GM21390 (cell line): ENCODE results near the gene NBPF3.
"Not testable (repeated sequence)": the region's sequence is repeated elsewhere in the genome, so short reads cannot be mapped to it uniquely, and the experiment has no call there.

Experiments
- ATAC-seq: cut with Tn5 transposase; IDR thresholded peaks from one replicate; pipeline ENCODE4 v1.9.1; 2021; ENCODE audit not compliant: unreplicated experiment

The NBPF3 gene

DNA sequence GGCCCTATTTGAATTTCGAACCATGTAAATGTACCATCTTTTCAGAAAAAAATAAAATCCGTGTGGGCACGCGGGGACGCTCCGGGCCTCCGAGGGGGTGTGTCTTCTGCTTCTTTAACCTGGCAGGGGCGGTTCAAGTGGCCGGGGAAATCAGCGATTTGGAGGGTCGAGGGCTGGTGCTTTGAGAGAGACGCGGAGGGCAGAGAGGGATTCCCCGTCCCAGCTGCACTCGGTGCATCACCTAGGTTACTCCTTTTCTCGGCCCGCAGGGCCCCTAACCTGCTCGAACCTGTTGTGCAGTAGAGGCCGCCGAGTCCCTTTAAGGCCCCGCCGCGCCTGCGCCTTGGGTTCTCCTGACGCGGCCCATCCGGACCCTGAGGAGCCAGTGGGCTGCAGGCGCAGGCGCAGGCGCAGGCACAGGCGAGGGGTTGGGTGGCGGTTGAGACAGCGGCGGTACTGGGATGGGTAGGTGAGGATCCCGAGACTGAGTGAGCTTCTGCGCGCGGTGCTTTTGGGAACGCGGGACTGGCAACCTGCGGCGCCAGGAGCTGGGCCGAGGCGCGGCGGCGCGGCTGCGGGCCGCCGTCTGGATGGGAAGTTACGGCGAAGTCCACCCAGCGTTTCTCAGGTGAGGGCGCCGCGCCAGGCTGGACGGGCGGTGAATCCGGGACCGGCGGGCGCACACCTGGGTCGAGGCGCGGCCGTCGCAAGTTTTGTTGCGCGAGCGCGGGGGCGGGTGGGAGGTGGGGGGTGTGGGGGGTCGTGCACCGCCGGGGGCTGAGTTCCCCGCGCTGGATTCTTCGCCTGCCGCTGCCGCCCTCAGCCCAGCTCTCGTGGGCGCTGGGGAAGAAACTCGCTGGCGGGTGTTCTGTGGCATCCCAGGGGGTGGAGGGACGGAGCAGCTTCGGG, at the start of gene NBPF3:
NBPF3 (plus strand) TSS at position 417 of the 909 bp plus-strand sequence. CDS start 4,950 bp downstream, outside the sequence.
- peak; percentile 88 for ATAC-seq

DNA sequence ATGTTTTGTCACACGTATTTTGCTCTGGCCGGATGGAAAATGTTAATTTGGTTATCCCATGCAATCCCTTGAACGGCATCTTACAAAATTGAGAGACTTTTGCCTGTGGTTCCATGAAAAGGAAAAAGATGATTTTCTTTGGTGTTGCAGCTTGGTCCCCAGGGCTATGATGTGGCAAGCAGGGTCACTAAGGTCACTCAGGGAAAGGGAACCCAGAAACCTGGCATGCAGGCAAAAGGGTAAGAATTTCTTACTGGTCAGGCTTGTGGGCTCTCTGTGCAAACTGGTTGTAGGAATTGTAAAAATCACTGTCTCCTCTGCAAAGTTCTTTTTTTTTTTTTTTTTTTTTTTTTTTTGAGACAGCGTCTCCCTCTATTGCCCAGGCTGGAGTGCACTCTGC, 48.4 kb upstream of the NBPF3 start:
- no peak for ATAC-seq

DNA sequence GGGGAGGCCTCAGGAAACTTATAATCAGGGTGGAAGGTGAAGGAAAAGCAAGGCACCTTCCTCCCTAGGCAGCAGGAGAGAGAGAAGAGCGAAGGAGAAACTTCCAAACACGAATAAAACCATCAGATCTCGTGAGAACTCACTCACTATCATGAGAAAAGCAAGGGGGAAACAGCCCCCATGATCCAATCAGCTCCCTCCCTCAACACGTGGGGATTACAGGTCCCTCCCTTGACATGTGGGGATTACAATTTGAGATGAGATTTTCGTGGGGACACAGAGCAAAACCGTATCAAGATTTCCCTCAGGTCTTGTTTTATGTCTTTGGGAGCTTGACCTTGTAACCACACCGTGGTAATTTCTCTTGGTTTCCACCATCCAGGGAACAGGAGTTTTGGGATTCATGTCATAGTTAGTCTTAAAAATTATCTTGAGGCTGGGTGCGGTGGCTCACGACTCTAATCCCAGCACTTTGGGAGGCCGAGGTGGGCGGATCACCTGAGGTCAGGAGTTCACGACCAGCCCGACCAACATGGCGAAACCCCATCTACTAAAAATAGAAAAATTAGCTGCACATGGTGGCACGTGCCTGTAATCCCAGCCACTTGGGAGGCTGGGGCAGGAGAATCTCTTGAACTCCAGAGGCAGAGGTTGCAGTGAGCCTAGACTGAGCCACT, 47.2 kb upstream of the NBPF3 start:
- no peak for ATAC-seq

GRCh38 chr1:21396516-21396915, 43.4 kb upstream of the NBPF3 start:
- no peak for ATAC-seq

- no peak for ATAC-seq
These were observed 42.1 kb upstream of the NBPF3 start for GRCh38 chr1:21397813-21398188.

GRCh38 chr1:21401726-21402346, 38.1 kb upstream of the NBPF3 start:
- not testable (repeated sequence) for ATAC-seq

- ATAC-seq = no peak
These were observed 33.3 kb upstream of the NBPF3 start for GRCh38 chr1:21406659-21407058.

DNA sequence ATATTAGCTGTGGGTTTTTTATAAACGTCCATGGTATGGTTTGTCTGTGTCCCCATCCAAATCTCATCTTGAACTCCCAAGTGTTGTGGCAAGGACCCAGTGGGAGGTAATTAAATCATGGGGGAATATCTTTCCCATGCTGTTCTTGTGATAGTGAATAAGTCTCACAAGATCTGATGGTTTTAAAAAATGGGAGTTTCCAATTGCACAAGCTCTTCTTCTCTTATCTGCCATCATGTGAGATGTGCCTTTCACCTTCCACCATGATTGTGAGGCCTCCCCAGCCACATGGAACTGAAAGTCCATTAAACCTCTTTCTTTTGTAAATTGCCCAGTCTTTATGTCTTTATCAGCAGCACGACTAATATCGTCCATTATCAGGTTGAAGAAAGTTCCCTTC, 30.0 kb upstream of the NBPF3 start:
- ATAC-seq = not testable (repeated sequence)

DNA sequence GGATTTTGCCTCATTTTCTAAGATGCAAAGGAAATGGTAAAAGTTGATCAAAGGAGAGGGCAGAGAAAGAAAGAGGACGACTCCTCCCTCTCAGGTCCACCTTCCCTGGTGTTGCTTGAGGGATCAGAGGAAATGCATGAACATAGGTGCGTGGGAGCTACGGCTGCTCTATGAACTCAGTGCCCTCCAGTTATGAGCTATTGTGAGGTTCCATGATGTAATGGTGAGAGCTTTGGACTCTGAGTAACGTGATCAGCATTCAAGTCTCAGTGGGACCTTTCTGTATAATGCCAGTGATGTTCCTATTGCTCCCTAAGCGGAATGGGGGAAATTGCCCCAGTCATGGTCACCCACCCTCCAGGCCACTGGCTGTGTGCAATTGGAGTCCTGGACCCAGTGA, 25.9 kb upstream of the NBPF3 start:
- no peak for ATAC-seq

DNA sequence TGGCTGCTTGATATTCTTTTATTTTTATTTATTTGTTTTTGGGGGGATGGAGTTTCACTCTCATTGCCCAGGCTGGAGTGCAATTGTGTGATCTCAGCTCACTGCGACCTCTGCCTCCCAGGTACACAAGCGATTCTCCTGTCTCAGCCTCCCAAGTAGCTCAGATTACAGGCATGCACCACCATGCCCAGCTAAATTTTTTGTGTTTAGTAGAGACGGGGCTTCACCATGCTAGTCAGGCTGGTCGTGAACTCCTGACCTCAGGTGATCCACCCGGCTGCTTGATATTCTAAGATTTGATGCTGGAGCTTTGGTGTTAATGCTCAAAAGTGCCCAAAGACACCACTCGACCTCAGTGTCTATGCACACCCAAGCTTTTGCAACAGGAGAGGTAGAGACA, 19.6 kb upstream of the NBPF3 start:
- ATAC-seq = not testable (repeated sequence)

DNA sequence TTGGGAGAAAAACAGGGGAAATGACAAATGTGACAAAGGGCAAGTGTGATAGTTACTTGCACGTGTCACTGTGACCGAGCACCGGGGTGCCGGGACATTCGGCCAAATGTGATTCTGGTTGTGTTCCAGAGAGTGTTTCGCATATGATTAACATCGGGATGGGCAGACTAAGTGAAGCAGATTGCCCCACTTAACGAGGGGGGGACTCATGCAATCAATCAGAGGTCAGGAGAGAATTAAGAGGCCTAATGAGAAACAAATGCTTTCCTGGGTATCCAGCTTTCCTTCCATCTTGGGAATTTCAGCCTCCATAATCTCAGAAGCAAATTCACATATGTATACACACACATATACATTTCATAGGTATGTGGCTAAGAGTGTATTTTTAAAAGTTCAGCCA, 18.6 kb upstream of the NBPF3 start:
- not testable (repeated sequence) for ATAC-seq

- not testable (repeated sequence) for ATAC-seq
These were observed 12.0 kb upstream of the NBPF3 start for GRCh38 chr1:21427798-21428480.

- not testable (repeated sequence) for ATAC-seq
These were observed 11.4 kb upstream of the NBPF3 start for GRCh38 chr1:21428481-21429073.

- not testable (repeated sequence) for ATAC-seq
These were observed 10.7 kb upstream of the NBPF3 start for GRCh38 chr1:21429210-21429609.

GRCh38 chr1:21430875-21431274, 9.1 kb upstream of the NBPF3 start:
- not testable (repeated sequence) for ATAC-seq

DNA sequence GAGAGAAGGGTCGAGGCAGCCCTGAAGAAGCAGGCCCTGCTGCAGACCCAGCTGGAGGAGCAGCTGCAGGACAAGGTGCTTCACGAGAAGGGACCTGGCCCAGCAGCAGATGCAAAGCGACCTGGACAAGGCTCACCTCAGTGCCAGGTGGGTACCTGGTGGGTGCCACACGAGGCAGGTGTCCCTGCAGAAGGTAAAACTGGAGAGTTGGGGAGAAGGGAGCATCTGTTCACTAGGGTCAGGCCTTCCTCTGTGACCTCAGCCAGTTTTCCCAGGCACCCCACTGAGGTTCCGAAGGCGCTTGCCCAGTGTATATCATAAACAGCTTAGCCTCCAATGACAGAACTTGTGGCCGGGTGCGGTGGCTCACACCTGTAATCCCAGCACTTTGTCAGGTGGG, 5.5 kb upstream of the NBPF3 start:
- ATAC-seq = no peak

DNA sequence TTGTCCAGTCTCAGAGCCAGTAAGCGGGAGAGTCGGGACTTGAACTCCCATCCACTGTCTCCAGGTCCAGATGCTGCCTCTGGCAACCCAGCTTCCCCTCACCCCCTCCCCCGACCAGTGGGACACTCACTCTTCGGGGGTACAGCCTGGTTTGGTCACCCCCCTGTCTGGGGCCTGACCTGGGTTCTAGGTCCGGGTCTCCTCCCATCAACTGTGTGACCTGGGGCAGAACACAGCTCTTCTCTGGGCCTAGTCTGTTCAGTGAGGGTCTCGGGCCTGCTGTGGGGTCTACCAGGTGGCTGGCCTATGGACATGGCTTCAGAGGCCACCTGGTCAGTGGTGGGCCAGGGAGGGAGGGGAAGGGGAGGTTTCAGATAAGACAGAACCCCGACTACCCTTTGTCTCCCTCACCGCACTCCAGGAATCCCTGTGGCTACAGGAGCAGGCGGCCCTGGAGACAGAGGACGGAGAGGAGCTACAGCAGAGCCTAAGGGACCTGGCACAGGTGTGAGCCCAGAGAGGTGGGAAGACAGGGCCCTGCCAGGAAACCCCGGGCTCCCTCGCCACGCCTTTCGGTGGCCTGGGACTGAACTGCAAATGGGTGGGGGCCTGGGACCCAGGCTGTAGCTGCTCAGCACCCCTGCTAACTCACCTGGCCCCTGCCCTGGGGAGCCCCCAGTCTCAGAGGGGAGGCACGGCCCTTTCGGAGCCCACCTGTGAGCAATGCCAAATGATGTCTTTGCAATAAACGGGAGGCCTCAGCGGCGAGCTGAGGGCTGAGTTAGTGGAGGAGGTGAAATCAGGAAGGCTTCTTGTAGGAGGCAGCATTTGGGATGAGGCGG, 4.1 kb upstream of the NBPF3 start:
- no peak for ATAC-seq

- ATAC-seq = no peak
These were observed 3.2 kb upstream of the NBPF3 start for GRCh38 chr1:21436488-21437340.

- ATAC-seq = no peak
These were observed 2.6 kb upstream of the NBPF3 start for GRCh38 chr1:21437341-21437640.
